Endodermal cell (in vitro differentiated cells): Measurements from ENCODE around the gene SLC4A4. TPM values are rescaled to one million over a fixed set of nuclear protein-coding genes. Genes with fewer than 3 reads are reported as not detected.

Experiments used
- DNase-seq: peaks from one replicate; pipeline ENCODE4 v3.0.0-alpha.2; 2017
- H3K27ac ChIP-seq: 2 replicates; pipeline ENCODE4 v1.5.1; 2013; ENCODE audit warnings: mild to moderate bottlenecking, low read depth, low read length, moderate library complexity
- H3K27me3 ChIP-seq: 2 replicates; pipeline ENCODE4 v1.6.1; 2013; ENCODE audit warnings: mild to moderate bottlenecking, low read length, moderate library complexity; ENCODE audit not compliant: insufficient read depth, control insufficient read depth, poor library complexity, severe bottlenecking
- H3K36me3 ChIP-seq: 2 replicates; pipeline ENCODE4 v1.7.0; 2013; ENCODE audit warnings: mild to moderate bottlenecking, low read length, moderate library complexity; ENCODE audit not compliant: control insufficient read depth, insufficient read depth
- H3K4me1 ChIP-seq: one replicate; pipeline ENCODE4 v1.7.0; 2013; ENCODE audit warnings: low read length; ENCODE audit not compliant: control insufficient read depth, insufficient read depth
- H3K4me3 ChIP-seq: 2 replicates; pipeline ENCODE4 v1.5.1; 2013; ENCODE audit warnings: mild to moderate bottlenecking, low read length, moderate library complexity
- H3K9ac ChIP-seq: 2 replicates; pipeline ENCODE4 v1.6.1; 2013; ENCODE audit warnings: mild to moderate bottlenecking, low read length, moderate library complexity; ENCODE audit not compliant: poor library complexity, severe bottlenecking; ENCODE audit errors: extremely low read depth
- H3K9me3 ChIP-seq: 2 replicates; pipeline ENCODE4 v1.6.1; 2013; ENCODE audit warnings: mild to moderate bottlenecking, low read length, moderate library complexity; ENCODE audit not compliant: control insufficient read depth
- H3K27ac Mint-ChIP-seq: 2 replicates; pipeline ENCODE4 v1.8.0; 2020; ENCODE audit warnings: mixed read lengths
- H3K27me3 Mint-ChIP-seq: 2 replicates; pipeline ENCODE4 v1.8.0; 2021; ENCODE audit warnings: mild to moderate bottlenecking, mixed read lengths; ENCODE audit not compliant: insufficient read depth
- H3K36me3 Mint-ChIP-seq: 2 replicates; pipeline ENCODE4 v1.8.0; 2020; ENCODE audit warnings: low read depth, mixed read lengths
- H3K4me1 Mint-ChIP-seq: 2 replicates; pipeline ENCODE4 v1.8.0; 2020; ENCODE audit warnings: mixed read lengths
- H3K4me3 Mint-ChIP-seq: 2 replicates; pipeline ENCODE4 v1.8.0; 2020; ENCODE audit warnings: mild to moderate bottlenecking, moderate library complexity, mixed read lengths
- H3K9me3 Mint-ChIP-seq: 2 replicates; pipeline ENCODE4 v1.8.0; 2020; ENCODE audit warnings: mild to moderate bottlenecking, mixed read lengths
- WGBS, 2 experiments: methylation state at CpG; one replicate each; pipeline versions ENCODE4 v1.1.5 to v1.1.7; 2013; ENCODE audit warnings: missing lambda C conversion rate in 2 of 2, mixed read lengths in 1 of 2; ENCODE audit not compliant: insufficient coverage in 1 of 2, insufficient read length in 1 of 2; 5-methylcytosine and 5-hydroxymethylcytosine counted together
- total RNA-seq, 2 donors: library from RNA; stranded (reverse); fragmentation: NEBNext Ultra II Directional in 1 of 2; extraction: Animal tissue kit (Norgen Biotek cat#: 25700) in 1 of 2; gene quantifications; 2 replicates in 1 of 2; 3 replicates in 1 of 2; pipeline ENCODE4 v1.2.1, GENCODE V29; 2021
- TF ChIP-seq, protein P1 (sequence below): fragments of 200-600 bp; sonication (generic); conservative IDR thresholded peaks from 2 replicates; pipeline ENCODE4 v1.5.0; 2021; ENCODE audit warnings: antibody characterized with exemption, mild to moderate bottlenecking

SLC4A4 gene
- total RNA-seq, 2 donors from 2014 or later, result 3.3 to 3.8 TPM

DNA sequence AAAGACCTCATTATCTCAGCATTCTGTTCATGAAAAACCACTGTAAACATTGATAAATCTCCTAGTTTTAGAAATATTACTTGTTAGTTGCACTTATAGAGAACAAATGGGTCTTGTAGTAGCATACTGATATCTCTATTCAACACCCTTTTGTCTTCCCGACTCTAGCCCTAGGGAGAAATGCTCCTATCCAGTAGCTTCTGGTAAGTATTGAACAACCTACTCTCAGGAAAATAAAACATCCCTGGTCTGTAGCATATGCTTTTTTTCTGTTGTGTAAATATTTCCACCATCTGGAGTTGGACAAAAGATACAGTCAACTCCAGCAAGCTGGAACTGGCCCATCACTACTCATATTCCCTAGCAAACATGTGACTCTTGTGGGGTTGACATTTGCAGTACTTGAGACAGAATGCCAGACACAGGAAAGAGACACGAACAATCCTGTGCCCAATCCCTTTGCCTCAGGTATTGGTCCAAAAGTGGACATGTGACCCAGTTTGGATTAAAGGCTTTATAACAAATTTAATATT lies 256.8 kb downstream of the SLC4A4 start:
- no peaks in the 10 kb centered on the region for H3K36me3 Mint-ChIP-seq
- no peak overlapping the region for H3K4me3 Mint-ChIP-seq
- no peak overlapping the region for H3K27ac Mint-ChIP-seq
- Histone ChIP-seq H3K27me3 (no peaks in the 10 kb centered on the region), H3K4me3 (no peak overlapping the region), H3K27ac (no peak overlapping the region), H3K4me1 (peaks cover 24% of the 10 kb centered on the region), H3K9me3 (no peaks in the 10 kb centered on the region), H3K36me3 (no peaks in the 10 kb centered on the region), H3K9ac (no peak overlapping the region)
- H3K27me3 Mint-ChIP-seq, result no peaks in the 10 kb centered on the region
- TF ChIP-seq, protein P1, sequence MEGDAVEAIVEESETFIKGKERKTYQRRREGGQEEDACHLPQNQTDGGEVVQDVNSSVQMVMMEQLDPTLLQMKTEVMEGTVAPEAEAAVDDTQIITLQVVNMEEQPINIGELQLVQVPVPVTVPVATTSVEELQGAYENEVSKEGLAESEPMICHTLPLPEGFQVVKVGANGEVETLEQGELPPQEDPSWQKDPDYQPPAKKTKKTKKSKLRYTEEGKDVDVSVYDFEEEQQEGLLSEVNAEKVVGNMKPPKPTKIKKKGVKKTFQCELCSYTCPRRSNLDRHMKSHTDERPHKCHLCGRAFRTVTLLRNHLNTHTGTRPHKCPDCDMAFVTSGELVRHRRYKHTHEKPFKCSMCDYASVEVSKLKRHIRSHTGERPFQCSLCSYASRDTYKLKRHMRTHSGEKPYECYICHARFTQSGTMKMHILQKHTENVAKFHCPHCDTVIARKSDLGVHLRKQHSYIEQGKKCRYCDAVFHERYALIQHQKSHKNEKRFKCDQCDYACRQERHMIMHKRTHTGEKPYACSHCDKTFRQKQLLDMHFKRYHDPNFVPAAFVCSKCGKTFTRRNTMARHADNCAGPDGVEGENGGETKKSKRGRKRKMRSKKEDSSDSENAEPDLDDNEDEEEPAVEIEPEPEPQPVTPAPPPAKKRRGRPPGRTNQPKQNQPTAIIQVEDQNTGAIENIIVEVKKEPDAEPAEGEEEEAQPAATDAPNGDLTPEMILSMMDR, result no peak
- WGBS, 2 experiments, result 48 to 50% methylated on average over 2 of the region's 2 CpGs
- DNase-seq, result no peak
- peaks cover 2% of the 10 kb centered on the region for H3K9me3 Mint-ChIP-seq
- peaks cover 32% of the 10 kb centered on the region for H3K4me1 Mint-ChIP-seq

DNA sequence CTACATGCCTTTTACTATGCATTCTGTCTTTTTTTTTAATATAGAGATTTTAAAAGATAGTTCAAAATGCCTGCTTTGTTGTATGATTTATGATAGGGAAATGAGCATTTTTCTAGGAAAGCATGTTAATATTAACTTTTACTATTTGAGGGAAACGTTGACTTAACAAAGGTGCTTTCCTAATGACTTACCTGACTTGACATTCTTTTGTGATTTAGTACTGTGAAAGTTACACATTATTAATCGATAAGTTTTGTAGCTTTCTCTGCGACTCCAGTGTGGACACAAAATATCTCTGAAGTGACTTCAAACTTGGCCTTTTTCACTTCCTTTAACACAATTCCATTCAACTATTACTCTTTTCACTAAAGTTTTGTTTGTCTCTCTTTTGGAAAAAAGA lies 260.8 kb downstream of the SLC4A4 start:
- Histone ChIP-seq H3K4me3 (no peak overlapping the region), H3K9ac (no peak overlapping the region), H3K4me1 (no peaks in the 10 kb centered on the region), H3K9me3 (no peaks in the 10 kb centered on the region), H3K27ac (no peak overlapping the region), H3K36me3 (no peaks in the 10 kb centered on the region), H3K27me3 (no peaks in the 10 kb centered on the region)
- TF ChIP-seq, protein P1, result no peak
- H3K9me3 Mint-ChIP-seq, result peaks cover 2% of the 10 kb centered on the region
- WGBS, 2 experiments, result 90 to 93% methylated on average over 2 to 3 of the region's 3 CpGs
- no peaks in the 10 kb centered on the region for H3K27me3 Mint-ChIP-seq
- no peak for DNase-seq
- peaks cover 6% of the 10 kb centered on the region for H3K4me1 Mint-ChIP-seq
- H3K36me3 Mint-ChIP-seq, result no peaks in the 10 kb centered on the region
- no peak overlapping the region for H3K27ac Mint-ChIP-seq
- H3K4me3 Mint-ChIP-seq, result no peak overlapping the region

DNA sequence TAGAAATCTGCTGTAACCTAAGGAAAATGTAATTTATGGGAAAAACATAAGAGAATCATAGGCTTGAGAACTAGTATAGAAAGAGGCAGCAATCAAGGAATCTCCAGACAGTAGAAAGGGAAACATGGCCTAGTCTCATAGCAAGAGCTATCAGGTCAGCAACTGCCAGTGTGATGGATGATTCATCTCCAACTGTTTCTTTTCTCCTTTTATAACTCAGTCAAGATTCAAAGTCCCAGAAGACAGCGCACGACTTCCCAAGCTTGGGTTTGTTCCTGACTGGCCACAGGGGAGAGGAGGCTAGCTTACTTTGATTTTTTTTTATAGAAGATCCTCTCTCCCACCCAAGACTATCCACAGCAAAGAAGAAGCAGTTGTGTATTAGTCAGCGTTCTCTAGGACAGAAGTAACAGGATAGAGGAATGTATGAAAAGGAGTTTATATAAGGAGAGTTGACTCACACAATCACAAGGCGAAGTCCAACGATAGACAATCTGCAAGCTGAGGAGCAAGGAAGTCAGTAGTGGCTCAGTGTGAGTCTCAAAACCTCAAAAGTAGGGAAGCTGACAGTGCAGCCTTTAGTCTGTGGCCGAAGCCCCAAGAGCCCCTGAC lies 263.6 kb downstream of the SLC4A4 start:
- TF ChIP-seq, protein P1, result no peak
- Mint-ChIP-seq H3K9me3 (peaks cover 7% of the 10 kb centered on the region), H3K36me3 (peaks cover 2% of the 10 kb centered on the region), H3K27me3 (no peaks in the 10 kb centered on the region), H3K4me1 (peaks cover 26% of the 10 kb centered on the region), H3K27ac (no peak overlapping the region), H3K4me3 (no peak overlapping the region)
- Histone ChIP-seq H3K4me1 (no peaks in the 10 kb centered on the region), H3K9ac (no peak overlapping the region), H3K27ac (peak overlapping the region; percentile 27), H3K9me3 (no peaks in the 10 kb centered on the region), H3K36me3 (no peaks in the 10 kb centered on the region), H3K27me3 (no peaks in the 10 kb centered on the region), H3K4me3 (no peak overlapping the region)
- no peak for DNase-seq
- WGBS, 2 experiments, result 94 to 97% methylated on average over 4 to 6 of the region's 6 CpGs
